A549 (cell line): ENCODE results near the gene NSUN3. TPM values are rescaled to one million over a fixed set of nuclear protein-coding genes. Genes with fewer than 3 reads are reported as not detected.

Experiments used
- ATAC-seq, 2 experiments: fragments of 200-7000 bp in 1 of 2; fragments of >200 bp in 1 of 2; cut with Nextera tagmentation in 1 of 2; cut with Tn5 transposase in 1 of 2; 3 replicates each; pipeline versions ENCODE4 v1.8.0 to v1.9.1; 2018 to 2020; ENCODE audit warnings: mild to moderate bottlenecking in 1 of 2, moderate library complexity in 1 of 2
- CTCF ChIA-PET: fragments of 300-600 bp; sonication (Branson Sonifier 250); formaldehyde crosslinking; extraction: SDS; loops from one replicate; lab custom pipeline; 2021; ENCODE audit warnings: antibody characterized with exemption, inconsistent platforms; lab: Yijun Ruan, JAX
- POLR2A ChIA-PET: fragments of 350-600 bp; formaldehyde crosslinking; extraction: SDS; loops from one replicate; lab custom pipeline; 2021; ENCODE audit warnings: antibody characterized with exemption, inconsistent platforms; lab: Yijun Ruan, JAX
- DNase-seq, 2 experiments: peaks; one replicate each; pipeline versions ENCODE4 v3.0.0 to v3.0.0-alpha.2; 2011 to 2016; ENCODE audit warnings: low read depth in 1 of 2, low spot score in 1 of 2
- FAIRE-seq: peaks from 2 replicates; lab custom pipeline; 2011; peaks lifted over from hg19 to GRCh38; lab: Jason Lieb, UNC
- H3K27ac ChIP-seq, 2 experiments: fragments of >200 bp; sonication (Bioruptor Twin); formaldehyde crosslinking; 3 replicates each; pipeline ENCODE4 v1.5.1; 2016 to 2017
- H3K4me1 ChIP-seq: fragments of >200 bp; sonication (Bioruptor Twin); formaldehyde crosslinking; 3 replicates; pipeline ENCODE4 v1.6.1; 2016
- H3K4me2 ChIP-seq: fragments of >200 bp; sonication (Bioruptor Twin); formaldehyde crosslinking; 3 replicates; pipeline ENCODE4 v1.6.1; 2016
- H3K4me3 ChIP-seq: fragments of >200 bp; sonication (Bioruptor Twin); formaldehyde crosslinking; 3 replicates; pipeline ENCODE4 v1.5.1; 2016
- H3K9me3 ChIP-seq: fragments of >200 bp; sonication (Bioruptor Twin); formaldehyde crosslinking; 3 replicates; pipeline ENCODE4 v1.6.1; 2016
- CBX8 ChIP-seq: fragments of 200-600 bp; sonication (generic); IDR thresholded peaks from 2 replicates; pipeline ENCODE4 v1.6.1; 2016
- CHD2 ChIP-seq: fragments of 150-350 bp; IDR thresholded peaks from 2 replicates; pipeline ENCODE4 v1.6.1; 2014; ENCODE audit warnings: low read length; ENCODE audit not compliant: partially characterized antibody
- CHD4 ChIP-seq: fragments of 200-600 bp; sonication (generic); IDR thresholded peaks from 2 replicates; pipeline ENCODE4 v1.6.1; 2016; ENCODE audit warnings: antibody characterized with exemption, mild to moderate bottlenecking, borderline replicate concordance
- CTCF ChIP-seq: fragments of >200 bp; sonication (Bioruptor Twin); formaldehyde crosslinking; IDR thresholded peaks from 3 replicates; pipeline ENCODE4 v1.5.1; 2016
- EHF ChIP-seq: fragments of 250-450 bp; sonication (Bioruptor Pico); IDR thresholded peaks from 2 replicates; pipeline ENCODE4 v1.5.0; 2020; ENCODE audit warnings: mild to moderate bottlenecking
- EHMT2 ChIP-seq: fragments of 200-600 bp; sonication (generic); IDR thresholded peaks from 2 replicates; pipeline ENCODE4 v1.6.1; 2016; ENCODE audit warnings: antibody characterized with exemption, low read depth, mild to moderate bottlenecking, moderate library complexity
- ELK1 ChIP-seq: fragments of 150-350 bp; IDR thresholded peaks from 2 replicates; pipeline ENCODE4 v1.6.1; 2014; ENCODE audit warnings: low read depth, mild to moderate bottlenecking, low read length
- HDAC2 ChIP-seq: fragments of 200-600 bp; sonication (generic); IDR thresholded peaks from 2 replicates; pipeline ENCODE4 v1.6.1; 2016
- HOXB5 ChIP-seq: fragments of 250-450 bp; sonication (Bioruptor Pico); IDR thresholded peaks from 2 replicates; pipeline ENCODE4 v1.5.0; 2020; ENCODE audit warnings: mild to moderate bottlenecking, moderate library complexity
- JUN ChIP-seq, 2 experiments: fragments of >200 bp; sonication (Bioruptor Twin); formaldehyde crosslinking; IDR thresholded peaks; 2 replicates in 1 of 2; 3 replicates in 1 of 2; pipeline ENCODE4 v1.6.1; 2016 to 2017
- MYC ChIP-seq: IDR thresholded peaks from 2 replicates; pipeline ENCODE4 v1.6.1; 2012; ENCODE audit warnings: mild to moderate bottlenecking, inconsistent platforms, low read length, improper control_type of control experiment, borderline replicate concordance
- NFE2L2 ChIP-seq: fragments of 150-350 bp; conservative IDR thresholded peaks from 2 replicates; pipeline ENCODE4 v1.6.1; 2014; ENCODE audit warnings: low read length
- NR3C1 ChIP-seq: fragments of >200 bp; sonication (Bioruptor Twin); formaldehyde crosslinking; IDR thresholded peaks from 3 replicates; pipeline ENCODE4 v1.6.1; 2017
- RCOR1 ChIP-seq: fragments of 150-350 bp; IDR thresholded peaks from 2 replicates; pipeline ENCODE4 v1.6.1; 2014; ENCODE audit warnings: antibody characterized with exemption, low read length, low read depth
- RFX5 ChIP-seq: fragments of 450-650 bp; IDR thresholded peaks from 2 replicates; pipeline ENCODE4 v1.7.1; 2014; ENCODE audit warnings: antibody characterized with exemption, mild to moderate bottlenecking, moderate library complexity
- SREBF2 ChIP-seq: fragments of 450-650 bp; IDR thresholded peaks from 2 replicates; pipeline ENCODE4 v1.6.1; 2014; ENCODE audit warnings: mild to moderate bottlenecking, moderate library complexity
- USF2 ChIP-seq: fragments of 450-650 bp; IDR thresholded peaks from 2 replicates; pipeline ENCODE4 v1.6.1; 2014; ENCODE audit warnings: antibody characterized with exemption
- ZFP36 ChIP-seq: fragments of 450-650 bp; IDR thresholded peaks from 2 replicates; pipeline ENCODE4 v1.6.1; 2014; ENCODE audit warnings: borderline replicate concordance; ENCODE audit not compliant: partially characterized antibody
- ZNF302 ChIP-seq: fragments of 250-450 bp; sonication (Bioruptor Pico); IDR thresholded peaks from 2 replicates; pipeline ENCODE4 v1.9.0; 2021; ENCODE audit warnings: inconsistent platforms, mild to moderate bottlenecking, moderate library complexity
- ZSCAN20 ChIP-seq: fragments of 250-450 bp; sonication (Bioruptor Pico); IDR thresholded peaks from 2 replicates; pipeline ENCODE4 v1.8.0; 2022; ENCODE audit warnings: mild to moderate bottlenecking, moderate library complexity
- WGBS: methylation state at CpG from one replicate; pipeline ENCODE4 v1.1.6; 2017; ENCODE audit errors: missing lambda C conversion rate; 5-methylcytosine and 5-hydroxymethylcytosine counted together
- polyA plus RNA-seq, 4 experiments: library from polyadenylated mRNA; depleted of rRNA in 3 of 4; stranded (reverse); fragments of >200 nt; fragmentation: RNase III in 1 of 4; extraction: RNeasy Plus Mini Kit Qiagen cat#74134 plus additional on column Dnase treatment in 1 of 4; gene quantifications; 2 replicates in 3 of 4; 3 replicates in 1 of 4; pipeline ENCODE4 v1.2.3, GENCODE V29; 2011 to 2017
- TF ChIP-seq, protein P1 (sequence below): fragments of 250-450 bp; sonication (Bioruptor Pico); IDR thresholded peaks from 2 replicates; pipeline ENCODE4 v1.5.0; 2020; ENCODE audit warnings: low read depth, mild to moderate bottlenecking, moderate library complexity
- TF ChIP-seq, protein P2 (sequence below): fragments of >200 bp; sonication (Bioruptor Twin); formaldehyde crosslinking; IDR thresholded peaks from 2 replicates; pipeline ENCODE4 v1.6.1; 2016
- TF ChIP-seq, protein P3 (sequence below): IDR thresholded peaks from 2 replicates; pipeline ENCODE4 v1.6.1; 2012
- TF ChIP-seq, protein P4 (sequence below): fragments of 200-600 bp; sonication (generic); IDR thresholded peaks from 2 replicates; pipeline ENCODE4 v1.6.1; 2016; ENCODE audit warnings: antibody characterized with exemption, mild to moderate bottlenecking, moderate library complexity

The NSUN3 gene
- polyA plus RNA-seq, 2 of the 4 experiments (the other 2 are of a cell fraction): 8.6 to 13.5 TPM

GRCh38 chr3:94118390-94118789, 55.5 kb downstream of the NSUN3 start (continued):
- TF ChIP-seq CTCF (no peak), ELK1 (no peak), MYC (no peak), EHMT2 (no peak), EHF (CRISPR knock-in tag) (no peak)
- TF ChIP-seq, all 56 proteins: peak for 0

DNA sequence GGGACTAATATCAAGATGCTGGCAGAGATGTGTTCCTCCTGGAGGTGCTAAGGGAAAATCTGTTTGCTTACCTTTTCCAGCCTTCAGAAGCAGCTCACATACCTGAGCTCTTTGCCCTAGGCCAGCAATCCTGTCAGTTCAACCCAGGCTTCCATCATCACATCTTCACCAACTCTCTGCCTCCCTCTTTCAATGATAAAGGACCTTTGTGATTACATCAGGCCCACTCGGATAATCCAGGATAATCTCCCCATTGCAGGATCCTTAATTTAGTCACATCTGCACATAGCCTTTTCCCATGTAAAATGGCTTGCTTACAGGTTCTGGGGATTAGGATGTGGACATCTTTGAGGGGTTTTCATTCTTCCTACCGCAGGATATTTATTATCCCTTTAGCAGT, 58.3 kb downstream of the NSUN3 start:
- WGBS: 83% methylated on average over 2 of the region's 2 CpGs
- no peaks in the 10 kb centered on the region for H3K4me1 ChIP-seq
- POLR2A ChIA-PET: no interaction called here
- no peak for FAIRE-seq
- no peak for ATAC-seq
- no peak overlapping the region for H3K27ac ChIP-seq
- no peak for DNase-seq
- TF ChIP-seq RCOR1 (no peak), CBX8 (no peak), NFE2L2 (no peak), JUN (IDR thresholded peaks at IDR 0.05) (no peak)
- TF ChIP-seq, protein P1, sequence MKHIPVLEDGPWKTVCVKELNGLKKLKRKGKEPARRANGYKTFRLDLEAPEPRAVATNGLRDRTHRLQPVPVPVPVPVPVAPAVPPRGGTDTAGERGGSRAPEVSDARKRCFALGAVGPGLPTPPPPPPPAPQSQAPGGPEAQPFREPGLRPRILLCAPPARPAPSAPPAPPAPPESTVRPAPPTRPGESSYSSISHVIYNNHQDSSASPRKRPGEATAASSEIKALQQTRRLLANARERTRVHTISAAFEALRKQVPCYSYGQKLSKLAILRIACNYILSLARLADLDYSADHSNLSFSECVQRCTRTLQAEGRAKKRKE: no peak
- TF ChIP-seq, all 56 proteins: peak for 0
- CTCF ChIA-PET: no interaction called here
- H3K4me2 ChIP-seq: no peak overlapping the region
- no peak overlapping the region for H3K4me3 ChIP-seq
- H3K9me3 ChIP-seq: no peaks in the 10 kb centered on the region

DNA sequence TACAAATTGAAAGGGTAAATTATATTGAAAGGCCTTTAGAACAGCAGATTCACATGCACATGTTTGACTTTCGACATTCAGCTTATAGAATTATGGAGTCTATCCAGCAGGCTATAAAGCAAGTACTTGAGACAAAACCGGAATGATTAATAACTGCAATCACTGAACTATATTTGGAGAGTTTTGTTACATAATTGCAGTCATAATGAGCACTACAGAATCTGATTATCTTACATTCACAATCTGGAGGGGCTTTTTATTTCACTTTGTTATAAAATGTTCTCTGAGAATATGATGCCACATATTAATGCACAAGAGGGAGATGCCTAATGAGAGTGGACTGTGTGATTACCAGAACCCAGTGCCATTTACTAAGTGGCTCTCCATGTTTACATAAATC, 64.3 kb downstream of the NSUN3 start:
- ATAC-seq (no peak), FAIRE-seq (no peak), DNase-seq (no peak)
- 65% methylated on average over 2 of the region's 2 CpGs for WGBS
- CTCF ChIA-PET: no interaction called here
- Histone ChIP-seq H3K27ac (no peak overlapping the region), H3K4me3 (no peak overlapping the region), H3K9me3 (no peaks in the 10 kb centered on the region), H3K4me1 (no peaks in the 10 kb centered on the region), H3K4me2 (no peak overlapping the region)
- POLR2A ChIA-PET: no interaction called here
- TF ChIP-seq USF2: no peak
- TF ChIP-seq, protein P2, sequence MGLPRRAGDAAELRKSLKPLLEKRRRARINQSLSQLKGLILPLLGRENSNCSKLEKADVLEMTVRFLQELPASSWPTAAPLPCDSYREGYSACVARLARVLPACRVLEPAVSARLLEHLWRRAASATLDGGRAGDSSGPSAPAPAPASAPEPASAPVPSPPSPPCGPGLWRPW: no peak
- TF ChIP-seq CHD4: no peak
- TF ChIP-seq CHD2: no peak
- TF ChIP-seq HDAC2: no peak
- no peak for TF ChIP-seq ZFP36
- no peak for TF ChIP-seq ZNF302
- TF ChIP-seq RCOR1: no peak
- no peak for TF ChIP-seq RFX5
- no peak for TF ChIP-seq SREBF2
- TF ChIP-seq HOXB5 (CRISPR knock-in tag): no peak
- no peak for TF ChIP-seq NR3C1
- TF ChIP-seq, protein P3, sequence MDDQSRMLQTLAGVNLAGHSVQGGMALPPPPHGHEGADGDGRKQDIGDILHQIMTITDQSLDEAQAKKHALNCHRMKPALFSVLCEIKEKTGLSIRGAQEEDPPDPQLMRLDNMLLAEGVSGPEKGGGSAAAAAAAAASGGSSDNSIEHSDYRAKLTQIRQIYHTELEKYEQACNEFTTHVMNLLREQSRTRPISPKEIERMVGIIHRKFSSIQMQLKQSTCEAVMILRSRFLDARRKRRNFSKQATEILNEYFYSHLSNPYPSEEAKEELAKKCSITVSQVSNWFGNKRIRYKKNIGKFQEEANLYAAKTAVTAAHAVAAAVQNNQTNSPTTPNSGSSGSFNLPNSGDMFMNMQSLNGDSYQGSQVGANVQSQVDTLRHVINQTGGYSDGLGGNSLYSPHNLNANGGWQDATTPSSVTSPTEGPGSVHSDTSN: no peak
- TF ChIP-seq JUN (IDR thresholded peaks at IDR 0.05): no peak
- TF ChIP-seq ZSCAN20: no peak
- TF ChIP-seq, protein P4, sequence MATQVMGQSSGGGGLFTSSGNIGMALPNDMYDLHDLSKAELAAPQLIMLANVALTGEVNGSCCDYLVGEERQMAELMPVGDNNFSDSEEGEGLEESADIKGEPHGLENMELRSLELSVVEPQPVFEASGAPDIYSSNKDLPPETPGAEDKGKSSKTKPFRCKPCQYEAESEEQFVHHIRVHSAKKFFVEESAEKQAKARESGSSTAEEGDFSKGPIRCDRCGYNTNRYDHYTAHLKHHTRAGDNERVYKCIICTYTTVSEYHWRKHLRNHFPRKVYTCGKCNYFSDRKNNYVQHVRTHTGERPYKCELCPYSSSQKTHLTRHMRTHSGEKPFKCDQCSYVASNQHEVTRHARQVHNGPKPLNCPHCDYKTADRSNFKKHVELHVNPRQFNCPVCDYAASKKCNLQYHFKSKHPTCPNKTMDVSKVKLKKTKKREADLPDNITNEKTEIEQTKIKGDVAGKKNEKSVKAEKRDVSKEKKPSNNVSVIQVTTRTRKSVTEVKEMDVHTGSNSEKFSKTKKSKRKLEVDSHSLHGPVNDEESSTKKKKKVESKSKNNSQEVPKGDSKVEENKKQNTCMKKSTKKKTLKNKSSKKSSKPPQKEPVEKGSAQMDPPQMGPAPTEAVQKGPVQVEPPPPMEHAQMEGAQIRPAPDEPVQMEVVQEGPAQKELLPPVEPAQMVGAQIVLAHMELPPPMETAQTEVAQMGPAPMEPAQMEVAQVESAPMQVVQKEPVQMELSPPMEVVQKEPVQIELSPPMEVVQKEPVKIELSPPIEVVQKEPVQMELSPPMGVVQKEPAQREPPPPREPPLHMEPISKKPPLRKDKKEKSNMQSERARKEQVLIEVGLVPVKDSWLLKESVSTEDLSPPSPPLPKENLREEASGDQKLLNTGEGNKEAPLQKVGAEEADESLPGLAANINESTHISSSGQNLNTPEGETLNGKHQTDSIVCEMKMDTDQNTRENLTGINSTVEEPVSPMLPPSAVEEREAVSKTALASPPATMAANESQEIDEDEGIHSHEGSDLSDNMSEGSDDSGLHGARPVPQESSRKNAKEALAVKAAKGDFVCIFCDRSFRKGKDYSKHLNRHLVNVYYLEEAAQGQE: no peak
